G401 (cell line): ENCODE measurements around the gene TPK1. TPM values are rescaled to one million over a fixed set of nuclear protein-coding genes. Genes with fewer than 3 reads are reported as not detected.

Source experiments
- DNase-seq: peaks from one replicate; pipeline ENCODE4 v3.0.0-alpha.2; 2015; ENCODE audit warnings: low spot score
- in situ Hi-C: cut with HindIII; loops from 2 replicates; pipeline ENCODE4 v1.10.0; 2016; ENCODE audit warnings: low sequenced_read_pairs, mixed read lengths
- total RNA-seq: library from RNA; depleted of rRNA; stranded (reverse); fragments of >200 nt; shearing (Covaris generic); gene quantifications from 2 replicates; pipeline ENCODE4 v1.2.3, GENCODE V29; 2014

Gene TPK1
- total RNA-seq, 1 experiment from 2014 or later, result 1.6 TPM

- in situ Hi-C loops, result no loop called here
- DNase-seq, result no peak
These were observed 430.9 kb downstream of the TPK1 start for GRCh38 chr7:144404946-144405345.

GRCh38 chr7:144403649-144404061, 432.2 kb downstream of the TPK1 start, which contains the start of gene NOBOX:
TSS of gene NOBOX (minus strand) at chr7:144403693.
- DNase-seq, result no peak
- in situ Hi-C loops, result no loop called here

- in situ Hi-C loops, result no loop called here
- no peak for DNase-seq
These were observed 432.8 kb downstream of the TPK1 start for GRCh38 chr7:144403102-144403501.
